Uterus (tissue), 4 donors: ENCODE results near the gene STPG4. TPM values are rescaled to one million over a fixed set of nuclear protein-coding genes. Genes with fewer than 3 reads are reported as not detected.

Experiments used
- DNase-seq, 2 donors: peaks; one replicate each; pipeline ENCODE4 v3.0.0-alpha.2; 2019 to 2020
- H3K27ac ChIP-seq, 2 donors: fragments of 200-600 bp; sonication (generic); 1 replicate in 1 of 2; 2 replicates in 1 of 2; pipeline ENCODE4 v1.5.1; 2016 to 2018
- H3K27me3 ChIP-seq, 2 donors: fragments of 200-600 bp; sonication (generic); one replicate each; pipeline ENCODE4 v1.5.1; 2018 to 2019; ENCODE audit warnings: control low read depth in 1 of 2
- H3K36me3 ChIP-seq, 2 donors: fragments of 200-600 bp; sonication (generic); one replicate each; pipeline ENCODE4 v1.5.1; 2019; ENCODE audit warnings: control low read depth in 1 of 2
- H3K4me1 ChIP-seq, 2 donors: fragments of 200-600 bp; sonication (generic); one replicate each; pipeline ENCODE4 v1.5.1; 2018 to 2019; ENCODE audit warnings: control low read depth in 1 of 2
- H3K4me3 ChIP-seq, 2 donors: fragments of 200-600 bp; sonication (generic); 1 replicate in 1 of 2; 2 replicates in 1 of 2; pipeline ENCODE4 v1.5.1; 2018 to 2019; ENCODE audit warnings: mild to moderate bottlenecking in 1 of 2
- H3K9me3 ChIP-seq, 2 donors: fragments of 200-600 bp; sonication (generic); one replicate each; pipeline ENCODE4 v1.5.1; 2019; ENCODE audit warnings: control low read depth in 1 of 2
- POLR2A ChIP-seq, 2 donors: fragments of 450-650 bp; IDR thresholded peaks; one replicate each; pipeline ENCODE4 v1.6.1; 2016; ENCODE audit warnings: antibody characterized with exemption in 2 of 2, mild to moderate bottlenecking in 1 of 2, moderate library complexity in 1 of 2
- intact Hi-C: fragments of 100-400 bp; cut with DNase I; formaldehyde crosslinking; loops from one replicate; pipeline ENCODE4 v1.15.1; 2023; ENCODE audit warnings: low total_unique reads
- total RNA-seq, 4 donors: library from RNA; depleted of rRNA in 3 of 4; stranded (reverse); fragments of >200 nt in 3 of 4; gene quantifications; one replicate each; pipeline versions ENCODE4 v1.1.0 to v1.2.4, GENCODE V29; 2014 to 2023
- TF ChIP-seq, protein P1 (sequence below), 4 experiments: fragments of 200-600 bp in 2 of 4; fragments of 450-650 bp in 2 of 4; sonication (generic) in 2 of 4; IDR thresholded peaks; one replicate each; pipeline ENCODE4 v1.5.1; 2016 to 2019; ENCODE audit warnings: antibody characterized with exemption in 4 of 4, mild to moderate bottlenecking in 2 of 4, moderate library complexity in 1 of 4
- donor health status: DM: yes; HTN: yes; CAD: no.

STPG4 gene
- total RNA-seq, 4 donors from 2014 or later, result 1.0 TPM; not detected in 3

GRCh38 chr2:47067788-47068407 is 87.2 kb downstream of the STPG4 start:
- Histone ChIP-seq H3K9me3 (no peaks in the 10 kb centered on the region), H3K4me3 (no peak overlapping the region), H3K4me1 (peaks cover 19 to 45% of the 10 kb centered on the region in 2 donors), H3K36me3 (no peaks in the 10 kb centered on the region), H3K27ac (peak overlapping the region; percentile 95 to 98), H3K27me3 (no peaks in the 10 kb centered on the region)
- DNase-seq, result no peak
- intact Hi-C loops, result no loop called here
- no peak for TF ChIP-seq POLR2A (IDR thresholded peaks at IDR 0.05)
- TF ChIP-seq, protein P1, sequence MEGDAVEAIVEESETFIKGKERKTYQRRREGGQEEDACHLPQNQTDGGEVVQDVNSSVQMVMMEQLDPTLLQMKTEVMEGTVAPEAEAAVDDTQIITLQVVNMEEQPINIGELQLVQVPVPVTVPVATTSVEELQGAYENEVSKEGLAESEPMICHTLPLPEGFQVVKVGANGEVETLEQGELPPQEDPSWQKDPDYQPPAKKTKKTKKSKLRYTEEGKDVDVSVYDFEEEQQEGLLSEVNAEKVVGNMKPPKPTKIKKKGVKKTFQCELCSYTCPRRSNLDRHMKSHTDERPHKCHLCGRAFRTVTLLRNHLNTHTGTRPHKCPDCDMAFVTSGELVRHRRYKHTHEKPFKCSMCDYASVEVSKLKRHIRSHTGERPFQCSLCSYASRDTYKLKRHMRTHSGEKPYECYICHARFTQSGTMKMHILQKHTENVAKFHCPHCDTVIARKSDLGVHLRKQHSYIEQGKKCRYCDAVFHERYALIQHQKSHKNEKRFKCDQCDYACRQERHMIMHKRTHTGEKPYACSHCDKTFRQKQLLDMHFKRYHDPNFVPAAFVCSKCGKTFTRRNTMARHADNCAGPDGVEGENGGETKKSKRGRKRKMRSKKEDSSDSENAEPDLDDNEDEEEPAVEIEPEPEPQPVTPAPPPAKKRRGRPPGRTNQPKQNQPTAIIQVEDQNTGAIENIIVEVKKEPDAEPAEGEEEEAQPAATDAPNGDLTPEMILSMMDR (IDR thresholded peaks at IDR 0.05), result no peak

DNA sequence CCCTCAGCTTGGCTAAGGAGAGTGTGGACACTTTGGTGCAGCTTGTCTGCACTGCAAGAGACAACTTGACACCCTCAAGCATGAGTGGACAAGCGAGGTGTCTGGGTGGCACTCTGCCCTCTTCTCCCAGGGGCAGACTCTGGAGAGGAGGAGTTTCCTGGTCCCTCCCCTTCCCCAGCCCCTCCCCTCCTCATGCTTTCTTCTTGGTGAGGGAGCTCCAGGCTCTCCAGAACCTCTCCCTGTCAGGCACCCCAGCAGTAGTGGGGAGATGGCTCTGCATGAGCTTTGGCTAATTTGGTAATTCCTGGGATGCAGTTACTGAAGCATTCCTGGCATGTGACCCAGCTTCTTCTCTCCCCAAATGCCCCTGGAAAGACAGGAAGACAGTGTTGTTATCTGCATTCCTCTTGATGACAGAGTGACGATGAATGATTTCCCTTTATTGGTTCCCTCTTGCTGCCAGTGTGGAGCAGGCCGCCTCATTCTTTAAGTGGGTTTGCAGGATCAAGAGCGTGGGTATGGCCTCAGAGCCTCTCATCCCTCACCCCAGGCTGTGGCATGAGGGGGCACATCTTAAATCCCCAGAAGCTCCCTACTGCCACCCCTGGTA is 89.2 kb downstream of the STPG4 start:
- H3K27ac ChIP-seq, result peak overlapping the region; percentile 23 to 55
- peaks cover 10 to 33% of the 10 kb centered on the region in 2 donors for H3K4me1 ChIP-seq
- no peaks in the 10 kb centered on the region for H3K9me3 ChIP-seq
- H3K36me3 ChIP-seq, result no peaks in the 10 kb centered on the region
- TF ChIP-seq POLR2A (IDR thresholded peaks at IDR 0.05), result no peak
- TF ChIP-seq, protein P1 (IDR thresholded peaks at IDR 0.05), result no peak
- H3K27me3 ChIP-seq, result no peaks in the 10 kb centered on the region
- DNase-seq, result no peak
- intact Hi-C loops, result no loop called here
- H3K4me3 ChIP-seq, result no peak overlapping the region

DNA sequence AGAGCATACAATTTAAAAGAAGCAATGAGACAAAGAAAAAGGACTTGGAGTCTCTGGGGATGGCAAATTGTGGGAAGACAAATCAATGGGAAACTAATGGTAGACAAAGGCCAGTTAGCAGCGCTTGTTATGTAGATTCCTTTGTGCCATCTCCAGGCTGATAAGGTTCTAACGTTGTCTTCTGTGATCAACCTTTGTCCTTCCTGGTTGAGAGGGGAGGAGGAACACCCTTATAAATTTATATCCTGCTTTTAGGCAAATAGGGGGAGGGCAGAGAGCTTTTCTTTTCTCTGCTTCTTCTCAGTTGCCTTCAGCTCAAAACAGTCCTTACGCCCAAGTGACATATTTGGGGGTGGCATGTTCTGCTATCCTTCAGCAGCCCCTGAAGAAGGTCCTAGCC is 89.8 kb downstream of the STPG4 start:
- H3K9me3 ChIP-seq, result no peaks in the 10 kb centered on the region
- peak overlapping the region; percentile 23 to 55 for H3K27ac ChIP-seq
- no peaks in the 10 kb centered on the region for H3K36me3 ChIP-seq
- no peaks in the 10 kb centered on the region for H3K27me3 ChIP-seq
- TF ChIP-seq POLR2A (IDR thresholded peaks at IDR 0.05), result no peak
- intact Hi-C loops, result no loop called here
- H3K4me1 ChIP-seq, result peaks cover 10 to 33% of the 10 kb centered on the region in 2 donors
- no peak overlapping the region for H3K4me3 ChIP-seq
- DNase-seq, result no peak

DNA sequence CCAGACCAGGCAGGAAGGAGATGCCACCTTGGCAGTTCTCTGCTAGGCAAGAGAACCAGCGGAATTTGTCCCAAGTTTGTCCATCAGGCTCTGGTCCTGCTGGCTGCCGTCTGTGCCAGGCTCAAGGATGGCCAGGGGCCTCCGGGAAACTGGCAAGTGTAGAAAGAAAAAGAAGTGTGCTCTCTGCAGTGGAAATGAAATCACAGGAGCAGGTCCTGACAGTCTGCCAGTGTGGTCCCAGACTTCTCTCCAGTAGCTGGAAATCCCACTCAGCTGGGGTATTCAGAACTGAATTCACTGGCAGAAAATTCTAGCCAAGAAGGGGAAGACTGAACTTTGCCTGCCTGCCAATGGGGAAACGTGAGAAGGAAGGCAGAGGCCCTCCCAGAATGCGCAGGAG is 91.0 kb downstream of the STPG4 start:
- H3K36me3 ChIP-seq, result no peaks in the 10 kb centered on the region
- no peak overlapping the region for H3K4me3 ChIP-seq
- no peaks in the 10 kb centered on the region for H3K27me3 ChIP-seq
- H3K4me1 ChIP-seq, result peaks cover 2 to 28% of the 10 kb centered on the region in 2 donors
- no peaks in the 10 kb centered on the region for H3K9me3 ChIP-seq
- peak overlapping the region in 1 of 2 donors; percentile 63 for H3K27ac ChIP-seq
- no peak for DNase-seq
- no peak for TF ChIP-seq POLR2A (IDR thresholded peaks at IDR 0.05)
- TF ChIP-seq, protein P1 (IDR thresholded peaks at IDR 0.05), result no peak
- intact Hi-C loops, result no loop called here

- TF ChIP-seq, protein P1 (IDR thresholded peaks at IDR 0.05), result no peak
- no peak for TF ChIP-seq POLR2A (IDR thresholded peaks at IDR 0.05)
- intact Hi-C loops, result no loop called here
- DNase-seq, result no peak
- Histone ChIP-seq H3K9me3 (no peaks in the 10 kb centered on the region), H3K36me3 (no peaks in the 10 kb centered on the region), H3K4me1 (peaks cover 0 to 28% of the 10 kb centered on the region in 2 donors), H3K27me3 (no peaks in the 10 kb centered on the region), H3K27ac (peak overlapping the region; percentile 34 to 63), H3K4me3 (no peak overlapping the region)
These were observed 91.6 kb downstream of the STPG4 start for GRCh38 chr2:47063538-47063930.
